ENCODE measurements around the gene RCAN1.
"Not testable (repeated sequence)": the region's sequence is repeated elsewhere in the genome, so short reads cannot be mapped to it uniquely, and the experiment has no call there.

Gene RCAN1

DNA sequence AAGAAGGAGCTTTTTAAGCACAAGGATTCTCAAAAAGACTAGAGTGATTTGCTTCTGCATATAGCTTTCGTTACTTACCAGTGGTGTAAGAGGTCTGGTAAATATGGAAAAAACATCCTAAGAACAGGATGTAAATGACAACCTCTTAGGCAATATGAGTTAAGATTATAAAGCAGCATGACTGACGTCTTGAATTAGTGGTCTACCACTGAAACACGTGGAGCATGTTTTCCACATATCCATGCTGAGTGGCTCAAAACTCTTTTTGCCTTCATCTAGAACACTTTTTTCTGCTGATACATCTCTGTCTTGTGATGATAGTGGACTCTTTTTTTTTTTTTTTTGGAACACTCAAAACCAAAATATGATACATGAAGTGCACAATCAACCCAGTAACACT, 44.6 kb downstream of the RCAN1 start:
- H3K4me3 ChIP-seq (ENCODE audit: low read length): no peak overlapping the region
- TF ChIP-seq, protein P1, sequence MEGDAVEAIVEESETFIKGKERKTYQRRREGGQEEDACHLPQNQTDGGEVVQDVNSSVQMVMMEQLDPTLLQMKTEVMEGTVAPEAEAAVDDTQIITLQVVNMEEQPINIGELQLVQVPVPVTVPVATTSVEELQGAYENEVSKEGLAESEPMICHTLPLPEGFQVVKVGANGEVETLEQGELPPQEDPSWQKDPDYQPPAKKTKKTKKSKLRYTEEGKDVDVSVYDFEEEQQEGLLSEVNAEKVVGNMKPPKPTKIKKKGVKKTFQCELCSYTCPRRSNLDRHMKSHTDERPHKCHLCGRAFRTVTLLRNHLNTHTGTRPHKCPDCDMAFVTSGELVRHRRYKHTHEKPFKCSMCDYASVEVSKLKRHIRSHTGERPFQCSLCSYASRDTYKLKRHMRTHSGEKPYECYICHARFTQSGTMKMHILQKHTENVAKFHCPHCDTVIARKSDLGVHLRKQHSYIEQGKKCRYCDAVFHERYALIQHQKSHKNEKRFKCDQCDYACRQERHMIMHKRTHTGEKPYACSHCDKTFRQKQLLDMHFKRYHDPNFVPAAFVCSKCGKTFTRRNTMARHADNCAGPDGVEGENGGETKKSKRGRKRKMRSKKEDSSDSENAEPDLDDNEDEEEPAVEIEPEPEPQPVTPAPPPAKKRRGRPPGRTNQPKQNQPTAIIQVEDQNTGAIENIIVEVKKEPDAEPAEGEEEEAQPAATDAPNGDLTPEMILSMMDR (conservative IDR thresholded peaks at IDR 0.05; ENCODE audit: low read length): no peak
- no peak for DNase-seq (ENCODE audit: low read depth)

DNA sequence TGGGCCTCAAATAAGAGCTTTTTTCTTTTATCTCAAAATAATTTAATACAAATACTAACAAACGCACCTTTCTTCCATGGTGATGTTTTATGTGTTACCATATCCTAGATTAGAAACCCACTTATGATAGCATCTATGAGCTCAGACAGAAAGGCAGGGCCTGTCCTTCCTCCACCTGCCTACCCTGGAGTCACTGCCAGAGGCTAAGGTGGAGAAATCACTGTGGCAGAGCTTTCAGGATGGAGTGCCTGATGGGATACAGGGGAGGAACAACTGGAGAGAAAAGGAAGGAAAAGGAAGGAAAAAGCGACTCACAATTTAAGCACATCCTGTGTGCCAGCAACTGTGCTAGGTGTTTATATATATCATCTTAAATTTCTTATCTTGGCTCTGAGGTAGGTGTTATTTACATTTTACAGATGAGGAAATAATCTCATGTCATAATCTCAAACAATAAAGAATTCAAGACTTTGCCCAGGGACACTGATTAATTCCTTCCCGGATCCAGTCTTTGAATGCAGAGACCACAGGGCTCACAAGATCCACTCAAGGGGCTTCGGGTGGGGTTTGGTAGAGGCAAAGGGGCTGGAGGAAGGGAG, 45.4 kb downstream of the RCAN1 start:
- DNase-seq (ENCODE audit: low read depth): no peak
- TF ChIP-seq, protein P1 (conservative IDR thresholded peaks at IDR 0.05; ENCODE audit: low read length): no peak
- H3K4me3 ChIP-seq (ENCODE audit: low read length): no peak overlapping the region

DNA sequence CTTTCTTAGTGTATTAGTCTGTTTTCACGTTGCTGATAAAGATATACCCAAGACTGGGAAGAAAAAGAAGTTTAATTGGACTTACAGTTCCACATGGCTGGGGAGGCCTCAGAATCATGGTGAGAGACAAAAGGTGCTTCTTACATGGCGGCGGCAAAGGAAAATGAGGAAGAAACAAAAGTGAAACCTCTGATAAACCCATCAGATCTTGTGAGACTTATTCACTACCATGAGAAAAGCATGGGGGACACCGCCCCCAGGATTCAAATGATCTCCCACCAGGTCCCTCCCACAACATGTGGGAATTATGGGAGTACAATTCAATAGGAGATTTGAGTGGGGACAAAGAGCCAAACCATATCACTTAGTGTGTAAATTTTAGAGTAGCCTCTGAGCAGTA, 46.1 kb downstream of the RCAN1 start:
- DNase-seq (ENCODE audit: low read depth); H3K4me3 ChIP-seq (ENCODE audit: low read length): not testable (repeated sequence)

DNA sequence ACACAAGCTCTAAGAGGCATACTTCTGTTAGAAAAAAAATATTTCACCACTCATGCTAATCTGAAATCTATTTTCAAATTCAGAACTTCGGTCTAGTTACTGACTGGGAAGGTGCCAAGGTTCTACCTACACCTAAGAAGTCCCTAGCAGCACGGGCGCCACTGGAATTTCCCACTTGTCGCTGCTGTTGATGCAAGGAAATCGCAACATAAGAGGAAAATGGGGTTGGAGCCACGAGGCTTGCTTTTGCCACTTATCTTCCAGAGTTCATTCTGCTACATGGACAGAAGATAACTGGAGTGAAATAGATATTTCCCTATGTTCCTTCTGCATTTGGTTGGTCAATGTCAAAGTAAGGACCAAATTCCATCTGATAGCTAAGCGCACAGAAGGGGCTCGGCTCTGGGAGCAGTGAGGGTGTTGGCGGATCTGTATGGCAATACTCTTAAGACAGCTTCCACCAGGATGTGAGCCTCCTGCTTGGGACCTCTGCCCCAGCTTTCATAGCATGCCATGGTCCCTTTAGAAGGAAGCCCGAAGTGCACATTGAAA, 47.2 kb downstream of the RCAN1 start:
- no peak overlapping the region for H3K4me3 ChIP-seq (ENCODE audit: low read length)
- TF ChIP-seq, protein P1 (conservative IDR thresholded peaks at IDR 0.05; ENCODE audit: low read length): no peak
- no peak for DNase-seq (ENCODE audit: low read depth)

DNA sequence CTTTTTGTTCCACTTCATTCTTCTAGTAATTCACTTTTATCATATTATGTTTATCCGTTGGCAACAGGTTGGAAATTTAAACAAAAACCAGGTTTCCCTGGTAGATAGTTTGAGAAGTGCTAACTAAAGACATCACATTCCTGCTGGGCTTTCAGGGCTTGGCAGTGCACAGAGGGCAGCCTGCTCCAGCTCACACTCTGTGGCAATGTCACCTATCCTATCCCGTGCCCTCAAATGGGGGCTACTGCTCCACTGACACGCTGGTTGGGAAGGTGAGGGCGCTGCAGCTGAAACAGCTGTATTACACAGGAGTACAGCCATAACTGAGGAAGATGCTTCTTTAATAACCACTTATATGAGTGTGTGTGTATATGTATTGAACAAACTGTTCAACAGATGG, 49.7 kb downstream of the RCAN1 start:
- H3K4me3 ChIP-seq (ENCODE audit: low read length): no peak overlapping the region
- TF ChIP-seq, protein P1 (conservative IDR thresholded peaks at IDR 0.05; ENCODE audit: low read length): no peak
- no peak for DNase-seq (ENCODE audit: low read depth)

DNA sequence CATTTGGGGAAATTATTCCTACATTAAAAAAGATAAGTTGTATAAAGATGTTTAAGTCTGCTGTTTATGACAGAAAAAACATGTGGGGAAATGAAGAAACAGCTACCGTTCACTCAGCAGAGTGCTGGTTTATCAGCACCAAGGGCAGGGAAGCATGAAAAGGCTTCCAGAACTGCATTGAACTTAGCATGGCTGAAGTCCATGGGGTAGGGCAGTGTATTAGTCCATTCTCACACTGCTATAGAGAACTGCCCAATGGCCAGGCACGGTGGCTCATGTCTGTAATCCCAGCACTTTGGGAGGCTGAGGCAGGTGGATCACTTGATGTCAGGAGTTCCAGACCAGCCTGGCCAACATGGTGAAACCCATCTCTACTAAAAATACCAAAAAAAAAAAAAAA, 51.5 kb downstream of the RCAN1 start:
- not testable (repeated sequence) for H3K4me3 ChIP-seq (ENCODE audit: low read length); DNase-seq (ENCODE audit: low read depth)

DNA sequence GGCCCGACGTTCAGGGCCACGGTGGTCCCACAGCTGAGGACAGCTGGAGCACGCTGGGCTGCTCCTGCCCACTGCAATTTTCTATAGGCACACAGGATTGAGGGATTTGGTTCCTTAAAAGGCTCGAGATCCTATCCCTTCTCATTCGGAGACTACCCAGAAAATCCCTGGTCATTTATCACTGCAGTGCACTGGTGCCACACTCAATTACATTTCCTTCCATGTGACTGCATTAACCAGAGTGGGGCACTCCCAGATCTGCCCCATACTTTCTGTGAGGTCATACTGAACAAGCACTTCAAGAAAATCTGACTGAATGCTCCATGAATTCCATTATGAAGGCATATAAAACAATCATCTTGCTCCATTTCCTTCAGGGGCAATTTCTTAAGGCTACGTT, 53.1 kb downstream of the RCAN1 start:
- TF ChIP-seq, protein P1 (conservative IDR thresholded peaks at IDR 0.05; ENCODE audit: low read length): no peak
- DNase-seq (ENCODE audit: low read depth): no peak
- H3K4me3 ChIP-seq (ENCODE audit: low read length): no peak overlapping the region

DNA sequence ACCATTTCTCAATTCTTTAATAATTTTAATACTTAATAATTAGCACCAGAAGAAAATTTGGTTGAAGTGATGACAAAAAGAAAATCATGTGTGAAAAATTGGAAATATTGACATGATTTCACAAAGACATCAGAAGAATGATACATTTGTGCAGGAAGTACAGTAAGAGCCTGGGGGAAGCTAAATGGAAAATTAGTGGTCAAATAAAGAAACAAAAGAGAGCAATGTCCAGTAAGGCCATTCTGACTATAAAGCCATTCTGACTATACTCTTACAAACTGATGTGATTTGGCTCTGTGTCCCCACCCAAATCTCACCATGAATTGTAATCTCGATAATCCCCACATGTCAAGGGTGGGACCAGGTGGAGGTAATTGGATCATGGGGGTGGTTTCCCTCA, 54.3 kb downstream of the RCAN1 start:
- DNase-seq (ENCODE audit: low read depth): no peak
- H3K4me3 ChIP-seq (ENCODE audit: low read length): no peak overlapping the region
- TF ChIP-seq, protein P1 (conservative IDR thresholded peaks at IDR 0.05; ENCODE audit: low read length): no peak

Measured in AG10803 (cell line).